Lung (tissue), 16 donors: ENCODE measurements around the gene HINT3. TPM values are rescaled to one million over a fixed set of nuclear protein-coding genes. Genes with fewer than 3 reads are reported as not detected.
"Not testable (repeated sequence)": the region's sequence is repeated elsewhere in the genome, so short reads cannot be mapped to it uniquely, and the experiment has no call there.

Source experiments
- ATAC-seq: fragments of 200-7000 bp; cut with Tn5 transposase; one replicate; pipeline ENCODE4 v1.9.1; 2020; ENCODE audit warnings: moderate number of reproducible peaks; ENCODE audit not compliant: insufficient read depth, low FRiP score
- DNase-seq, 3 donors: peaks; one replicate each; pipeline ENCODE4 v3.0.0-alpha.2; 2013 to 2017
- H3K27ac ChIP-seq, 2 donors: one replicate each; pipeline ENCODE4 v1.5.1; 2013; ENCODE audit warnings: mild to moderate bottlenecking in 2 of 2, moderate library complexity in 2 of 2, control low read depth in 1 of 2, inconsistent platforms in 1 of 2, low read depth in 1 of 2, low read length in 1 of 2
- H3K27me3 ChIP-seq, 3 donors: one replicate each; pipeline ENCODE4 v1.5.1; 2013; ENCODE audit warnings: low read length in 2 of 3; ENCODE audit not compliant: control insufficient read depth in 3 of 3, insufficient read depth in 3 of 3
- H3K36me3 ChIP-seq, 4 donors: one replicate each; pipeline ENCODE4 v1.5.1; 2013; ENCODE audit warnings: low read length in 4 of 4, mild to moderate bottlenecking in 1 of 4, moderate library complexity in 1 of 4; ENCODE audit not compliant: control insufficient read depth in 4 of 4, insufficient read depth in 4 of 4
- H3K4me1 ChIP-seq, 5 donors: one replicate each; pipeline ENCODE4 v1.5.1; 2013; ENCODE audit warnings: low read length in 5 of 5, mild to moderate bottlenecking in 2 of 5, moderate library complexity in 1 of 5; ENCODE audit not compliant: control insufficient read depth in 5 of 5, insufficient read depth in 5 of 5
- H3K4me3 ChIP-seq: one replicate; pipeline ENCODE4 v1.5.1; 2013; ENCODE audit warnings: mild to moderate bottlenecking, control low read depth, moderate library complexity
- H3K9ac ChIP-seq, 2 donors: one replicate each; pipeline ENCODE4 v1.5.1; 2013; ENCODE audit warnings: low read length in 2 of 2, control low read depth in 1 of 2; ENCODE audit not compliant: insufficient read depth in 1 of 2
- H3K9me3 ChIP-seq, 4 donors: one replicate each; pipeline ENCODE4 v1.5.1; 2013; ENCODE audit warnings: low read length in 3 of 4, mild to moderate bottlenecking in 1 of 4, moderate library complexity in 1 of 4; ENCODE audit not compliant: control insufficient read depth in 4 of 4, insufficient read depth in 3 of 4
- CTCF ChIP-seq: IDR thresholded peaks from 2 replicates; pipeline ENCODE4 v1.5.1; 2012; ENCODE audit warnings: mild to moderate bottlenecking; ENCODE audit errors: control extremely low read depth, extremely low read depth
- WGBS, 2 donors: extraction: QIAGEN DNeasy Blood & Tissue Kit; methylation state at CpG; one replicate each; pipeline ENCODE4 v1.1.7; 2013; 5-methylcytosine and 5-hydroxymethylcytosine counted together
- long read RNA-seq, 5 donors: transcript quantifications; one replicate each; lab custom pipeline, GENCODE V29; 2026
- polyA plus RNA-seq, 2 donors: library from polyadenylated mRNA; stranded (reverse); fragments of 200-250 nt; gene quantifications; one replicate each; pipeline ENCODE4 v1.2.1, GENCODE V29; 2013
- total RNA-seq, 2 donors: library from RNA; depleted of rRNA in 1 of 2; stranded (reverse); fragments of >200 nt in 1 of 2; gene quantifications; one replicate each; pipeline ENCODE4 v1.2.1, GENCODE V29; 2014 to 2021
- donor health status: control.
- donor health status: control.
- donor health status: Bipolar disorder and iron deficiency.
- donor health status: healthy.
- donor health status: DM: yes; HTN: yes; CAD: no.

The HINT3 gene
- total RNA-seq: 10 to 100 TPM; 22.3 to 41.9 TPM
- polyA plus RNA-seq: 10 to 100 TPM in 1 of 2 donors, 1 to 10 TPM in 1; 8.1 to 19.2 TPM
- long read RNA-seq, donor 1, transcript HINT3-201 (5 exons, 3,314 nt): major isoform, 9 of 9 reads
- long read RNA-seq, donor 1, partial matches to known transcripts: 0 of 9 reads
- long read RNA-seq, donor 1, other reads (novel, unspliced or antisense): 0 of 9 reads
- long read RNA-seq, donor 2, partial matches to known transcripts: 0 of 3 reads
- long read RNA-seq, donor 2, other reads (novel, unspliced or antisense): 0 of 3 reads
- long read RNA-seq, donor 3, transcript HINT3-201 (5 exons, 3,314 nt): major isoform, 5 of 5 reads
- long read RNA-seq, donor 3, partial matches to known transcripts: 0 of 5 reads
- long read RNA-seq, donor 3, other reads (novel, unspliced or antisense): 0 of 5 reads
- long read RNA-seq, donor 4, partial matches to known transcripts: 0 of 3 reads
- long read RNA-seq, donor 4, other reads (novel, unspliced or antisense): 0 of 3 reads
- long read RNA-seq, donor 5, transcript HINT3-201 (5 exons, 3,314 nt): major isoform, 7 of 7 reads
- long read RNA-seq, donor 5, partial matches to known transcripts: 0 of 7 reads
- long read RNA-seq, donor 5, other reads (novel, unspliced or antisense): 0 of 7 reads

GRCh38 chr6:125956506-125957390 is at the start of gene HINT3:
Gene HINT3, plus strand, starts transcription at chr6:125956770. Its CDS starts 208 bp downstream, at chr6:125956978.
- peak within 1 kb of the TSS; percentile 79 for H3K4me3 ChIP-seq
- peak within 1 kb of the TSS; percentile 87 to 94 for H3K9ac ChIP-seq
- no peaks in the 10 kb centered on the region for H3K36me3 ChIP-seq
- DNase-seq (peak; percentile 98 to 99 (median 98)), ATAC-seq (peak; percentile 92)
- no peaks in the 10 kb centered on the region for H3K27me3 ChIP-seq
- H3K9me3 ChIP-seq: no peaks in the 10 kb centered on the region
- peak; percentile 92 for TF ChIP-seq CTCF
- WGBS, 2 donors: 0 to 1% methylated on average over 78 to 82 of the region's 82 CpGs
- peak within 1 kb of the TSS; percentile 93 to 99 for H3K27ac ChIP-seq
- peaks cover 0 to 17% (median 5%) of the 10 kb centered on the region in 5 donors for H3K4me1 ChIP-seq

GRCh38 chr6:125910527-125910926 is 46.0 kb upstream of the HINT3 start:
- peaks cover 0 to 4% (median 3%) of the 10 kb centered on the region in 4 donors for H3K36me3 ChIP-seq
- H3K4me1 ChIP-seq: no peaks in the 10 kb centered on the region
- H3K27me3 ChIP-seq: no peaks in the 10 kb centered on the region
- H3K9ac ChIP-seq: no peak overlapping the region
- H3K4me3 ChIP-seq: no peak overlapping the region
- no peak overlapping the region for H3K27ac ChIP-seq
- H3K9me3 ChIP-seq: no peaks in the 10 kb centered on the region
- ATAC-seq (no peak), DNase-seq (no peak)
- 48 to 59% methylated on average over 3 of the region's 3 CpGs for WGBS, 2 donors
- TF ChIP-seq CTCF: no peak

GRCh38 chr6:125911051-125911451 is 45.5 kb upstream of the HINT3 start:
- 80 to 86% methylated on average over 4 of the region's 4 CpGs for WGBS, 2 donors

GRCh38 chr6:125912430-125912829 is 44.1 kb upstream of the HINT3 start:
- H3K27ac ChIP-seq, H3K9ac ChIP-seq, H3K4me3 ChIP-seq, DNase-seq, H3K4me1 ChIP-seq, H3K27me3 ChIP-seq, ATAC-seq, H3K9me3 ChIP-seq: not testable (repeated sequence)
- peaks cover 0 to 15% (median 5%) of the 10 kb centered on the region in 4 donors for H3K36me3 ChIP-seq
- WGBS, 2 donors: 81 to 94% methylated on average over 2 of the region's 2 CpGs

More at GRCh38 chr6:125911051-125911451, 45.5 kb upstream of the HINT3 start:
- not testable (repeated sequence) for H3K4me3 ChIP-seq, H3K27me3 ChIP-seq, H3K9ac ChIP-seq, DNase-seq, H3K36me3 ChIP-seq, H3K9me3 ChIP-seq, H3K27ac ChIP-seq, ATAC-seq, H3K4me1 ChIP-seq
